Activated CD4-positive, alpha-beta T cell treated with anti-CD3 and anti-CD28 coated beads for 36 hours (primary cell): ENCODE results near the gene SCART1. TPM values are rescaled to one million over a fixed set of nuclear protein-coding genes. Genes with fewer than 3 reads are reported as not detected.
A peak's percentile ranks its signal among the peaks of the same experiment; 100 is the strongest.
"Not testable (repeated sequence)": the region's sequence is repeated elsewhere in the genome, so short reads cannot be mapped to it uniquely, and the experiment has no call there.

Experiments used
- ATAC-seq: fragments of 200-7000 bp; cut with Tn5 transposase; one replicate; pipeline ENCODE4 v1.10.0; 2021; ENCODE audit warnings: mild to moderate bottlenecking, moderate library complexity
- CTCF ChIA-PET: fragments of 350-600 bp; sonication (Branson Sonifier 250); formaldehyde crosslinking; loops from one replicate; lab custom pipeline; 2021; ENCODE audit warnings: antibody characterized with exemption; lab: Charles Lee
- POLR2A ChIA-PET: fragments of 350-600 bp; sonication (Branson Sonifier 250); formaldehyde crosslinking; loops from one replicate; lab custom pipeline; 2021; ENCODE audit warnings: antibody characterized with exemption, inconsistent platforms; lab: Charles Lee
- DNase-seq: peaks from one replicate; pipeline ENCODE4 v3.0.0-alpha.2; 2020
- H3K27ac Mint-ChIP-seq: one replicate; pipeline ENCODE4 v1.8.0; 2021; ENCODE audit warnings: mixed read lengths
- H3K27me3 Mint-ChIP-seq: one replicate; pipeline ENCODE4 v1.8.0; 2021; ENCODE audit warnings: mixed read lengths
- H3K36me3 Mint-ChIP-seq: one replicate; pipeline ENCODE4 v1.8.0; 2021; ENCODE audit warnings: low read depth, mixed read lengths
- H3K4me1 Mint-ChIP-seq: one replicate; pipeline ENCODE4 v1.8.0; 2021; ENCODE audit warnings: mixed read lengths
- H3K4me3 Mint-ChIP-seq: one replicate; pipeline ENCODE4 v1.8.0; 2021; ENCODE audit warnings: mild to moderate bottlenecking, moderate library complexity, mixed read lengths
- H3K9me3 Mint-ChIP-seq: one replicate; pipeline ENCODE4 v1.8.0; 2021; ENCODE audit warnings: low read depth, mixed read lengths
- intact Hi-C, 2 experiments: fragments of 100-400 bp; cut with DNase I in 1 of 2; cut with micrococcal nuclease in 1 of 2; formaldehyde crosslinking; loops; one replicate each; pipeline versions ENCODE4 v1.14.2 to v1.15.1; 2022 to 2024; cut with DNase I, micrococcal nuclease
- total RNA-seq, 2 experiments: library from RNA; stranded (reverse); gene quantifications; one replicate each; pipeline ENCODE4 v1.2.3, GENCODE V29; 2021

SCART1 gene
- total RNA-seq, result 1 to 10 TPM; 1.4 to 1.7 TPM

DNA sequence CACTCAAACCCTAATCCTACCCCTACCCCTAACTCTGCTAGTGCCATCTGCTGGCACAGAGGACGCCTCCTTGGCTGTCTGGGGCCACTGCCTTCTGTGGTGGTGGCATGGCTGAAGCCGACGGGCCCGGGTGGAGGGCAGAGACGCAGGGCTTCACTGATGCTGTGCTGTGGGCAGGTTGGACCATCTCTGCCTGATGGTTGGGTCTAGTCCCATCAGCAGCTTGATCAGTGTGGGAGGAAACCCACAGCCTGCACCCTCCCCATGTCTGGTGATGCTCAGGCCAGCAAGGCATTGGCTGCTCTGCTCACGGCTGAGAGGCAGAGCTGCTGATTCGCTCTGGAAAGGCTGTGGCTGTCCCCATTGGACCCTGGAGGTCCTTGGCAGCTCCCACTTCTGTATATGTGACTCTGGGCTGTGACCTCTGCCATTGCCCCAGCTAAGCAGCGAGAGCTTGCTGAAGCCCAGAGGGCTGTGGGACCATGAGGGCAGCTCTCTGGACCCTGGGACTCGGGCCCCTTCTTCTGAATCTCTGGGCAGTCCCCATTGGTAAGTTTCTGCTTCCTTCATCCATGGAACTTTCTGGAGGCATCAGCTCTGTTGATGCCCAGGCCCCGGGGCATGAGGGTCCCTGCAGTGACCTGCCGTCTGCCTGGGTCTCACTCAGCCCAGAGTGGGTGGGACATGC lies at the start of gene SCART1:
SCART1 (plus strand) TSS at position 430 of the 688 bp plus-strand sequence; CDS start at position 483, 53 bp downstream.
- POLR2A ChIA-PET, result no interaction called here
- CTCF ChIA-PET, result interaction anchor here (0.5 kb wide), 1 partner anchor 95 kb away, joined by 3 read pairs; no protein-coding TSS in a partner anchor
- ATAC-seq, result peak; percentile 68

GRCh38 chr10:133405272-133405671 lies 48.5 kb upstream of the SCART1 start:
- DNase-seq, result no peak
- ChIA-PET POLR2A (interaction anchor here (0.6 kb wide), 1 partner anchor 182 kb away, joined by 3 read pairs; no protein-coding TSS in a partner anchor), CTCF (no interaction called here)
- ATAC-seq, result no peak
- Mint-ChIP-seq H3K27ac (peak overlapping the region; percentile 12), H3K4me1 (peaks cover 53% of the 10 kb centered on the region), H3K36me3 (peaks cover 63% of the 10 kb centered on the region), H3K27me3 (no peaks in the 10 kb centered on the region), H3K9me3 (peaks cover 8% of the 10 kb centered on the region), H3K4me3 (no peak overlapping the region)
- intact Hi-C loops, result no loop called here

More for the DNA sequence above, at the start of gene SCART1:
- DNase-seq, result no peak
- intact Hi-C loops, result no loop called here
- Mint-ChIP-seq H3K27me3 (no peaks in the 10 kb centered on the region), H3K9me3 (peaks cover 9% of the 10 kb centered on the region), H3K4me3 (no peak within 1 kb of the TSS), H3K27ac (no peak within 1 kb of the TSS), H3K4me1 (no peaks in the 10 kb centered on the region), H3K36me3 (no peaks in the 10 kb centered on the region)

- CTCF ChIA-PET, result no interaction called here
- Mint-ChIP-seq H3K27ac (peak overlapping the region; percentile 12), H3K27me3 (no peaks in the 10 kb centered on the region), H3K36me3 (peaks cover 67% of the 10 kb centered on the region), H3K4me1 (peaks cover 45% of the 10 kb centered on the region), H3K4me3 (no peak overlapping the region), H3K9me3 (peaks cover 12% of the 10 kb centered on the region)
- POLR2A ChIA-PET, result no interaction called here
- ATAC-seq (peak; percentile 65), DNase-seq (no peak)
- intact Hi-C loops, result no loop called here
Observed at GRCh38 chr10:133405844-133406527, 47.8 kb upstream of the SCART1 start.

- ChIA-PET POLR2A (no interaction called here), CTCF (interaction anchor here (0.8 to 1.4 kb wide), 2 partner anchors 27 to 83 kb away, joined by 4 read pairs; no protein-coding TSS in a partner anchor)
- Mint-ChIP-seq H3K27ac (no peak overlapping the region), H3K4me3 (no peak overlapping the region), H3K27me3 (no peaks in the 10 kb centered on the region), H3K36me3 (peaks cover 84% of the 10 kb centered on the region), H3K4me1 (peaks cover 18% of the 10 kb centered on the region), H3K9me3 (peaks cover 27% of the 10 kb centered on the region)
- intact Hi-C loops, result no loop called here
- DNase-seq, result no peak
- no peak for ATAC-seq
Observed at GRCh38 chr10:133411523-133412380, 42.0 kb upstream of the SCART1 start.

GRCh38 chr10:133412381-133412711 lies 41.4 kb upstream of the SCART1 start:
- POLR2A ChIA-PET, result no interaction called here

GRCh38 chr10:133414401-133414800 lies 39.3 kb upstream of the SCART1 start:
- POLR2A ChIA-PET, CTCF ChIA-PET, DNase-seq, ATAC-seq, H3K4me3 Mint-ChIP-seq, intact Hi-C loops, H3K27me3 Mint-ChIP-seq, H3K4me1 Mint-ChIP-seq, H3K27ac Mint-ChIP-seq: not testable (repeated sequence)
- Mint-ChIP-seq H3K36me3 (peaks cover 65% of the 10 kb centered on the region), H3K9me3 (peaks cover 21% of the 10 kb centered on the region)

More at GRCh38 chr10:133412381-133412711, 41.4 kb upstream of the SCART1 start:
- DNase-seq (no peak), ATAC-seq (no peak)
- H3K36me3 Mint-ChIP-seq, result peaks cover 78% of the 10 kb centered on the region
- H3K27ac Mint-ChIP-seq, result no peak overlapping the region
- intact Hi-C loops, result no loop called here
- no peaks in the 10 kb centered on the region for H3K27me3 Mint-ChIP-seq
- CTCF ChIA-PET, result no interaction called here
- H3K9me3 Mint-ChIP-seq, result peaks cover 27% of the 10 kb centered on the region
- no peak overlapping the region for H3K4me3 Mint-ChIP-seq
- peaks cover 13% of the 10 kb centered on the region for H3K4me1 Mint-ChIP-seq

- H3K27ac Mint-ChIP-seq, result no peak overlapping the region
- ChIA-PET POLR2A (no interaction called here), CTCF (no interaction called here)
- DNase-seq (no peak), ATAC-seq (no peak)
- peaks cover 18% of the 10 kb centered on the region for H3K9me3 Mint-ChIP-seq
- H3K4me3 Mint-ChIP-seq, result no peak overlapping the region
- no peaks in the 10 kb centered on the region for H3K27me3 Mint-ChIP-seq
- intact Hi-C loops, result no loop called here
- no peaks in the 10 kb centered on the region for H3K4me1 Mint-ChIP-seq
- H3K36me3 Mint-ChIP-seq, result peaks cover 54% of the 10 kb centered on the region
Observed at GRCh38 chr10:133415752-133416151, 38.0 kb upstream of the SCART1 start.

DNA sequence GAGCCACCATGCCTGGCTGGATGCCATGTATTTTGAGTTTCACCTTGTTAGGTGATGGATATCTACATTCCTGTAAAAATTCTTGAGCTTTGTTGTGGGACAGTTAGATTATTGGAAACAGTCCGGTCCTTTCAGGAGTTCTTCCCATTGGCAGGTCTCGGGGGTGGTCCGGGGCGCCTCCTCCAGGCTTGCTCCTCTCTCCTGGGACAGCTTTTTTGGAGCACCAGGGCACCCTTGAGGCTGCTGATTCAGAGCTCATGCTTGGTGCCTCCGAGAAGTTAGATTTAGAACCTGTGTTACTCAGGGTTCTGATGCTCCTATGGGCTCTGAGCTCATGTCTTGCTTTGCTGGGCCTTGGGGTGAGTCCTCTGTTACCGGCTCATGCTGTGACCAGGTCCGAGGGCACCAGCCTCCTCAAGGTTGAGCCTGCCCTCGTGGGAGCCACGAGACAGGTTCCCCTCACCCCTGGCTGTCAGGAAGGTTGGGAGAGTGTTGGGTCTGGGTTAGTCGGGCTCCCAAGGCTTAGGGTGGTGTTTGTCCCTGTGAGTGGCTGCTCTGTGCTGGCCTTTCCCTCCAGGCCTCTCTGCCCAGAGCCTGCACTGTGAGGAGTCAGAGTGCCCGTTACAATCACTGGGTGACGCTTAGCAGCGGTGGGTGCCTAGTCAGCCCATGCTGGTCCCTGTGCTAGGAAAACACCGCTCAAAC lies 35.3 kb upstream of the SCART1 start:
- Mint-ChIP-seq H3K27ac (no peak overlapping the region), H3K36me3 (peaks cover 28% of the 10 kb centered on the region), H3K9me3 (peaks cover 2% of the 10 kb centered on the region), H3K4me1 (no peaks in the 10 kb centered on the region), H3K27me3 (peaks cover under 1% of the 10 kb centered on the region), H3K4me3 (no peak overlapping the region)
- no peak for DNase-seq
- intact Hi-C loops, result no loop called here
- ChIA-PET CTCF (no interaction called here), POLR2A (no interaction called here)
- ATAC-seq, result no peak

DNA sequence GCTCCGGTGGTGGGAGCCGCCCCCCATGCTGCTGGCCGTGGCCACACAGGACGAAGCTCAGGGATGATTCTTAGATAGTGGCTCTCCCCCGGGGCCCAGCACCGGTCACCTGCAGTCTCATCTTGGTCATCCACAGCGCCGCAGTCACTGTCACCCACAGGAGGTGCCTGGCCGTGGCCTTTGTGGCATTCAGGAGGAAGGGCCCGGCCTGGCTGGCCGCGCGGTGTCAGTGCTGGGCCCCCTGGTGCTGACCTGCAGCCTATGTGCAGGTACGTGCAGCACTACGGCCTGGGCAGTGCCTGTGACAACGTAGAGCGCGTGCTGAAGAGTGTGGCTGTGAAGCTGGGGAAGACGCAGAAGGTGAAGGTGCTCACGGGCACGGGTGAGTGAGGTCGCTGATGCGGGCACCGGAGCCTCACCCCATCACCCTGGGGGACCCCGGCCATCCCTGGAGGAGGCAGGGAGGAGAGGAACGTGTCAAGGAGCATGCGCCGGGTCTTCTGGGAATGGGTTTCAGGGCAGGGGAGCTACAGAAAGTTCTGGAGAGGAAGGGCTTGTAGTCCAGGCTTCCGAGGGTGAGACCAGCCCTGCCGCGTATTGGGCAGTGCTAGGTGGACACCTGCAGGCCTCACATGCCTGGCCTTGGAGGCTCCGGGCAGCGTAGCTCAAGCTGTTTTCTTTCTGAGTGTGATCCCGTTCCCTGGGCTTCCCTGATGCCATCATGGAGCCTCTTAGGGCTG lies 34.4 kb upstream of the SCART1 start:
- intact Hi-C loops, result no loop called here
- ATAC-seq (no peak), DNase-seq (no peak)
- H3K27me3 Mint-ChIP-seq, result peaks cover 2% of the 10 kb centered on the region
- H3K9me3 Mint-ChIP-seq, result peaks cover 2% of the 10 kb centered on the region
- POLR2A ChIA-PET, result no interaction called here
- CTCF ChIA-PET, result no interaction called here
- peaks cover 22% of the 10 kb centered on the region for H3K36me3 Mint-ChIP-seq
- H3K4me3 Mint-ChIP-seq, result no peak overlapping the region
- no peaks in the 10 kb centered on the region for H3K4me1 Mint-ChIP-seq
- H3K27ac Mint-ChIP-seq, result no peak overlapping the region

GRCh38 chr10:133420028-133420427 lies 33.7 kb upstream of the SCART1 start:
- Mint-ChIP-seq H3K27ac (no peak overlapping the region), H3K9me3 (peaks cover 2% of the 10 kb centered on the region), H3K27me3 (peaks cover 2% of the 10 kb centered on the region), H3K4me3 (no peak overlapping the region), H3K36me3 (peaks cover 17% of the 10 kb centered on the region), H3K4me1 (no peaks in the 10 kb centered on the region)
- CTCF ChIA-PET, result interaction anchor here (0.9 kb wide), 1 partner anchor 17 kb away, joined by 3 read pairs; no protein-coding TSS in a partner anchor
- intact Hi-C loops, result no loop called here
- POLR2A ChIA-PET, result no interaction called here
- DNase-seq, result no peak
- no peak for ATAC-seq
